ENCODE measurements around the gene C9orf50.
"Not testable (repeated sequence)": the region's sequence is repeated elsewhere in the genome, so short reads cannot be mapped to it uniquely, and the experiment has no call there.

The C9orf50 gene

GRCh38 chr9:129647635-129648034, 26.7 kb upstream of the C9orf50 start:
- no peak for FAIRE-seq

GRCh38 chr9:129646654-129647053, 25.8 kb upstream of the C9orf50 start:
- no peak for FAIRE-seq

GRCh38 chr9:129646252-129646651, 25.4 kb upstream of the C9orf50 start:
- FAIRE-seq: no peak

GRCh38 chr9:129644902-129645301, 24.0 kb upstream of the C9orf50 start:
- no peak for FAIRE-seq

GRCh38 chr9:129644365-129644764, 23.5 kb upstream of the C9orf50 start:
- FAIRE-seq: no peak

- no peak for FAIRE-seq
Observed at GRCh38 chr9:129643706-129644105, 22.8 kb upstream of the C9orf50 start.

- FAIRE-seq: no peak
Observed at GRCh38 chr9:129641750-129642585, 21.1 kb upstream of the C9orf50 start, which contains the start of gene ASB6. Gene ASB6, minus strand, starts transcription at chr9:129642151. Its CDS starts 152 bp downstream, at chr9:129641999.

GRCh38 chr9:129640871-129641749, 20.2 kb upstream of the C9orf50 start:
- FAIRE-seq: no peak

- no peak for FAIRE-seq
Observed at GRCh38 chr9:129640086-129640870, 19.4 kb upstream of the C9orf50 start.

GRCh38 chr9:129639756-129640085, 18.8 kb upstream of the C9orf50 start:
- FAIRE-seq: no peak

- FAIRE-seq: no peak
Observed at GRCh38 chr9:129639034-129639630, 18.2 kb upstream of the C9orf50 start.

- no peak for FAIRE-seq
Observed at GRCh38 chr9:129637673-129638439, 17.0 kb upstream of the C9orf50 start.

GRCh38 chr9:129637102-129637501, 16.2 kb upstream of the C9orf50 start:
- FAIRE-seq: no peak

- not testable (repeated sequence) for FAIRE-seq
Observed at GRCh38 chr9:129636343-129636742, 15.4 kb upstream of the C9orf50 start.

GRCh38 chr9:129635099-129636065, 14.5 kb upstream of the C9orf50 start:
- no peak for FAIRE-seq

GRCh38 chr9:129633848-129634247, 12.9 kb upstream of the C9orf50 start:
- no peak for FAIRE-seq

GRCh38 chr9:129633207-129633606, 12.3 kb upstream of the C9orf50 start:
- no peak for FAIRE-seq

GRCh38 chr9:129632460-129632859, 11.6 kb upstream of the C9orf50 start:
- FAIRE-seq: no peak

- no peak for FAIRE-seq
Observed at GRCh38 chr9:129631674-129632129, 10.8 kb upstream of the C9orf50 start.

- no peak for FAIRE-seq
Observed at GRCh38 chr9:129630967-129631673, 10.2 kb upstream of the C9orf50 start.

Data from endometrium (tissue), 2 donors.